HCT116 (cell line): Measurements from ENCODE around the gene NEDD4L.

Experiments
- CTCF ChIP-seq, 3 experiments: fragments of 200-600 bp in 1 of 3; sonication (generic) in 1 of 3; IDR thresholded peaks in 2 of 3; conservative IDR thresholded peaks in 1 of 3; 2 replicates each; pipeline ENCODE4 v1.5.1; 2012 to 2017; ENCODE audit warnings: low read depth in 2 of 3, low read length in 2 of 3, antibody characterized with exemption in 1 of 3, borderline replicate concordance in 1 of 3, control low read depth in 1 of 3, mild to moderate bottlenecking in 1 of 3, mixed read lengths in 1 of 3, mixed run types in 1 of 3, moderate library complexity in 1 of 3; ENCODE audit not compliant: insufficient read depth in 1 of 3
- EZH2 ChIP-seq: fragments of 200-600 bp; sonication (generic); IDR thresholded peaks from 2 replicates; pipeline ENCODE4 v1.6.1; 2017; ENCODE audit warnings: antibody characterized with exemption, mixed run types
- POLR2A ChIP-seq: IDR thresholded peaks from 2 replicates; pipeline ENCODE4 v1.7.0; 2011; ENCODE audit warnings: borderline replicate concordance; ENCODE audit not compliant: insufficient read depth, insufficient read length; ENCODE audit errors: extremely low read depth
- POLR2AphosphoS5 ChIP-seq: IDR thresholded peaks from 2 replicates; pipeline ENCODE4 v1.6.1; 2011; ENCODE audit warnings: mild to moderate bottlenecking, low read depth, low read length, moderate library complexity
- TCF7L2 ChIP-seq: IDR thresholded peaks from 2 replicates; pipeline ENCODE4 v1.7.0; 2011; ENCODE audit warnings: borderline replicate concordance, inconsistent platforms; ENCODE audit not compliant: insufficient read depth, insufficient read length; ENCODE audit errors: extremely low read depth

GRCh38 chr18:58324824-58325480 is 280.9 kb downstream of the NEDD4L start:
- no peak for TF ChIP-seq EZH2
- no peak for TF ChIP-seq POLR2A
- no peak for TF ChIP-seq CTCF (IDR thresholded peaks at IDR 0.05 in 2 of 3, conservative IDR thresholded peaks at IDR 0.05 in 1 of 3; ENCODE audit: borderline replicate concordance in 1 of 3, insufficient read depth in 1 of 3, low read depth in 2 of 3, low read length in 2 of 3)
- no peak for TF ChIP-seq TCF7L2
- TF ChIP-seq POLR2AphosphoS5: no peak
